ENCODE data around the gene KCNC1.

GRCh38 chr11:17751558-17751957 lies 17.0 kb downstream of the KCNC1 start:
- TF ChIP-seq CTCF (IDR thresholded peaks at IDR 0.05), result no peak
- no peak for TF ChIP-seq POLR2A (IDR thresholded peaks at IDR 0.05)

Data from thyroid gland (tissue), 4 donors.